Stimulated activated CD4-positive, alpha-beta T cell treated with anti-CD3 and anti-CD28 coated beads, Interleukin-1b, Interleukin-23, amount 100 ng/mL, for 4 hours (primary cell): Measurements from ENCODE around the gene FAM13C.

Source experiments
- DNase-seq, 2 donors: peaks; one replicate each; pipeline ENCODE4 v3.0.0-alpha.2; 2020; ENCODE audit warnings: low read depth in 2 of 2

Gene FAM13C

DNA sequence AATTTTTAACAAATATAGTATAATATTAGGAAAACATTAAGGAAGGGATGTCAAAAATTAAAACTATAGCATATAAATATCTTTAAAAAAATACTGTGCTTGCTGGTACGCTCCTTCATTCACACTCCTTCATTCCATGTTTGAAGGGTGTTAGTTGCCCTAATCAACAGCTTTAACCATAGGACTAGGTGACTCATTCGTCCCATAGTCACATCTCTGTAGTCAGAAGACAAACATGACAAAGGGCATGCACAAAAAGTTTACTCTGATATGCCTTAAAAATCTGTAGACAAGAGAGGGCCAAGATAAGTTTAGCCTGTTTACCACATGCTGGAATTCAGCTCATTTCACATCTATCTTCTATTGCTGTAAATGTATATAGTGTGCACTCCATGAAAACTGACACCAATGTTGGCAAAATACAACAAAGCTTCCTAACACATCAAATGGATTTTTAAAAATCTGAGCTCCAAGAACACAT is 646 bp downstream of the FAM13C start:
- DNase-seq, result no peak

DNA sequence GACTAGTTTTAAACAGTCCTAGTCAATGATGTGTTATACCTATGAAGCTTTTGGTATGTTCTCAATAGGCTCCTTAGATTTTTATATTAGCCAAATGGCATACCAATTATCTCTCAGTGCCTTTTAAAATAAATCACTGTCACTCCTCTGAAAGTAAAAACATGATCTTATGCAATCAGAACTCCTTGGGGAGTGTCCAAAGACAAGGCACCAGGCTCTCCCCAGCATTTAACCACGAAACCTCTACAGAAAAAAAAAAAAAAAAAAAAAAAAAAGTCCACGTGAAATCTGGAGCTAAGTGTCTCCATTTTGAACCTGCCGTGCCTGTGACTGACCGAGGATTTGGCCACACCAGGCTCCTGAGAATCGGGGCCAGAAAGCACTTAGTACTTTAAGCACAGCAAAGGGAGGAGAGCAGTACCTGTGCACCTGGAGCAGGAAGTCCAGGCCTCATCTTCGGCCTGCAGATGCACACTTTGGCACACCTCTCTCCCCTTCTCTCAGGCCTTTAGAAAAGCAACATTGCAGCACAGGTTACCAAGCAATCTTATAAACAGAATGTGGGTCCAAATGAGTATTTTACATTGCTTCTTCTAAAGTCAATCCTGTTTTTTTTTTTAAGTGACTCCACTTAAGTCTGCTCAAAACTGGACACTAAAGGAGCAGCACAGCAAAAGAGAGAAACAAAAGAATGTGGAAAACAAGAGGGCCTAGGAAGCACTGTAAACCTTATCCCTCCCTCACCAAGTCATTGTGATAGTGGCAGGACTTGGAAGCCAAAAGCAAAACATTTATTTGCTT is 1.5 kb downstream of the FAM13C start:
- no peak for DNase-seq

DNA sequence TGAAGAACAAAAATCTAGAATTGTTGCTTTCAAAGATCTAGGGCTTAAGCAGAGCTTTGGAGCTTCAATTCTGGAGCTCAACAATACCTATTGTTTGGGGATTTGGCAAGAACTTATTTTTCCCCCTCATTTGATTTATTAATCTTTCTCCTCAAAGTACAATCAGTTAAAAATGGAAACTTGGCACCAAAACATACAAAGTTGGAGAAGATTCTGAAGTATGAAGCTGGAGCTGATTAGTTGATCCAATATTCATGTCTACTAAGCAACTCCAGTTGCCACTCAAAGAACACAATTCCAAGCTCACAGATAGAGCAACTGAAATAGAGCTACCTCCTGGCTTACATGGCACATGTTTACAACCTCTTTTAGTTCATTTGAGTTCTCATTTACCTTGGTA is 3.8 kb downstream of the FAM13C start:
- no peak for DNase-seq

DNA sequence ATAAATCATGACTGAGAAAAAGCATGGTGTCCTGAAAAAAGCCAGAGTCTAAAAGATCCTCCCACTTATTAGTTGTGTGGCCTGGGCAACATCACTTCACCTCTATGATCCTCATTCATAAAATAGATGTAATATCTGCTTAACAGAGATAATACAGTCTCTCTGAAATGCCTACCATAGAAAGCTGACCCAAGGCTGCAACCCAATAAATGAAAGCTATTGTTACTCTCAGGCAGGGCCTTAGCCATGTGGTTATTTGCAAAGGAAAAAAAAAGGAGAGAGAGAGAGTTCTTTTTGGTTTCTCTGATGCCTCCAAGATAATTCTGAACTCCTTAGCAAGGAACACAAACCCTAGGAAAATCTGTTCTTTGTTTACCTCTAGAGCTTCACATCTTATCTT is 7.9 kb downstream of the FAM13C start:
- DNase-seq, result no peak

DNA sequence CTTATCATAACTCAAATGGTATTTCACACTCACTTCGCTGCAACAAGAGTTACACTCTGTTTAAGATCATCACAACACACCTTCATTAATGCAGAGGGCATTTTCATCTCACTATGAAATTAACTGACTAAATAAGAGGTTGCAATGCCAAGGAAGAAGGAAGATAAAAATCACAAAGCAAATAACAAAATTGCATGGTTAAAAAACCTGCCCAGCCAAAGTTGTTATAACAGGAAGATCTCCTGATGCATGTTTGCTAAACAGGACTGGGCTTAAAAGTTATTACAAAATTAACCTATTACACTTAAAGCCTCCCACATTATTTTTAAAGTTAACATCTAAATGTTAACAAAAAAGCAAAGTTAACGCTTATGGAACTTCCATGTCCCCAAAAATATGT is 11.8 kb downstream of the FAM13C start:
- DNase-seq, result no peak

DNA sequence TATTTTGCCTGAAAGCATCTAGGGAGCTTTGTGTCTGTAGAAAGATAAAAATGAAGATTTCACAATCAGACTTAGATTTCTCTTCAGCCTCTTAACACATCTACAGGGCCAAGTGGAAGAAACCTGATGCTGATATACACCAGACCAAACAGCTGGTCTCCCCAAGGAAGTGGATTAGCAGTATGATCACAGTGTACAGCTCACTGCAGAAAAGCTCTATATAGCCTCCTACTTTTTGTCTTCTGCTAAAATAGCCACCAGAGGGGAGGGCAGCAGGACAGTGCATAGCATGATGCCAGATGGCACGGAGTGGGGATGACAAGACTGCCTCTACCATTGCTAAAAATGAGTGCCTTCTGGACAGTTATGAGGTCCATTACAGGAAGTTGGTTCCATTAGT is 16.0 kb downstream of the FAM13C start:
- no peak for DNase-seq

DNA sequence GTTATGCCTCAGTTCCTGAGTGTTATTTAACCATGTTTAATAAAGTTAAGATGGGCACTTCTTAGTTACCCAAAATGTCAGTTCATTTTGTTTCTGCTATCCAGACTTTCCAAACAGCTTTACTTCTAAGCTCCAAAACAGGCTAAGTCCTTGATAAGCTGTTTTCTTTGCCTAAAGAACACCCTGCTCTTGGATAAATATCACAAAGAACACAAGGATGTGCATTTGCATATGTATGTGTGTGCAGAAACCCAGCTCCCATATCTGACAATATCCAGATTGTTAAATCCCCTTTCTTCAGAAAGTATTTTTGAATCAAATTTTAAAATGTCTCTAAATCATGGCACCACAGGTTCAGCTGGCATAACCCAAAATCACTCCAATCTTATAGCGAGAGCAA is 19.6 kb downstream of the FAM13C start:
- DNase-seq, result no peak

DNA sequence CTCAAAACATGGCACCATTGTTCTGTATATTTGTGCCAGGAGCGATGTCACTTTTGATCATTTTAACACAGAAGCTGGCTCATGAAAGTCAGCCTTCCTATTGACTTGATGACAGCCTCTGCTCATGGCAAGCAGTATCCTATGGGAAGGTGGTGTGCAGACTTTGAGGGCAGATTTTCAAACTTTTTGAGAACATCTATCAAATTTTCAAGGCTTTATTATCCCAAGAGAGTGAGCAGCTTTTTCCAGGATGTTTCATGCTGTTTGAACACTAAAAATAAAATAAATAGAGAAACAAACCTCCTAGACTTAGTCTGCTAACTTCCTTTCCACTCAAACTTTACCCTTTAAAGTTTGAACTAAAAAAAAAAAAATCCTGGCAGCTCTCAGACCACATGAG is 20.3 kb downstream of the FAM13C start:
- no peak for DNase-seq

DNA sequence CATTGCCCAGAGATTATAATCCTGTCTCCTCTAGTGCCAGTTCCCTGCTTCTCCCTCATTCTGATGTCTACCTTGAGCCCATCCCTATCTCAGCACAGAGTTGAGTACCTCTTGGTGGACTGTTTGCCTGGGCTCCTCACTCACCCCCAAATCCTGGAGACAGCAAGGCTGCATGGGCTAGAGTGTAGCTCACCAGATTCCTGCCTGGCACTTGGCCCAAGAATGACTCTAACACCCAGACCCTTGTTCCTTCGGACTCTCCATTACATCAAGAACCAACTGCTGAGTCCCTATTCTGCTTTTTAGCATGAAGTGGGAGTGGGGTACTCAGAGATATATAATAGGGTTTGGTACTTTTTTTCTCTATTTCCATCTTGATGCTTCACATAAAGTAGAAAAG is 22.1 kb downstream of the FAM13C start:
- DNase-seq, result no peak

DNA sequence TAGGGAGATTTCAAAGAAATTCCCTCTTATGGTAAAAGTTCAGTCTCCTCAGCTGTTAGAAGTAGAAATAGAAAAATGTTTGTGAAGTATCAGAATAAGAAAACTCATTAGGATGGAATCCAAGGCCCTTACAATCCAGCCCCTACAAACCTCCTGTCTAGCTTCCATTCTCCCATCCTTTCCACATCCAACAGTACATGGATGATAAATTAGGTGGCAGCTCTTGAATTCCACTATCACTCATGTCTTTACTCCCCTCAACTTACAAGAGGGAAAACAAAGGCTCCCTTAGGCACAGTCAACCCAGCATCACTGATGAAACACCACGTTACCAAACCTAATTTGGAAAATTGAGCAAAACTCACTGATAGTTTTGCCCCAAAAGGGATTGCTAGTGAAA is 23.0 kb downstream of the FAM13C start:
- no peak for DNase-seq

DNA sequence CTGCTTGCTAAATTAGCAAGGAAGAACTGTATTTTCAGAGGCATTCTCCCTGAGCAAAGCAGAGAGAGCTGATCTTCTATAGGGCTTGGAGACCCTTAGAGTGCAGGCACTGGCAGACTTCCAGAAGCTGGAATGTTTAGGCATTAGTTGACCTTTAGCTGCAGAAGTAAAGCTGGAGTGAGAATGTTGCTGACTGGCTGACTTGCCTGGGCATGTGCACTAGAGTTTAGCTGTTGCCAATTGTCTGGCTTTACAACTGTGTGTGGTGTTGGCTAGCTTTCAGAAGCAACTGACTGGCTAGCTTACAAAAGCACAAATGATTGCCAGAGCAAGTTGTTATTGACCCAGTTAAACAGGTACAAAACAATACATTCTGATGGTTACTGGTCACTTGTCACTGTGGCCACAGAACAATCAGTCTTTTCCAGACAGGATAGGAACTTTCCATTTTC is 25.1 kb downstream of the FAM13C start:
- DNase-seq, result no peak

DNA sequence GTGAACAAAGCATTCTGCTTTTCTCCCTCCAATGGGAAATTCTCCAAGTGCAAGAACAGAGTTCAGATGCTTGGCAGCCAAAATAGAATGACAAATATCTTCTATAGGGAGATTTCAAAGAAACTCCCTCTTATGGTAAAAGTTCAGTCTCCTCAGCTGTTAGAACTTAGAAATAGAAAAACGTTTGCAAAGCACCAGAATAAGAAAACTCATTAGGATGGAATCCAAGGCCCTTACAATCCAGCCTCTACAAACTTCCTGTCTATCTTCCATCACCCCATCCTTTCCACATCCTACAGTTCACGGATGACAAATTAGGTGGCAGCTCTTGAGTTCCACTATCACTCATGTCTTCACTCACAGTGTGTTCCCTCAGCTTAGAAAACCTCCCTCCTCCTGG is 25.7 kb downstream of the FAM13C start:
- DNase-seq, result no peak

DNA sequence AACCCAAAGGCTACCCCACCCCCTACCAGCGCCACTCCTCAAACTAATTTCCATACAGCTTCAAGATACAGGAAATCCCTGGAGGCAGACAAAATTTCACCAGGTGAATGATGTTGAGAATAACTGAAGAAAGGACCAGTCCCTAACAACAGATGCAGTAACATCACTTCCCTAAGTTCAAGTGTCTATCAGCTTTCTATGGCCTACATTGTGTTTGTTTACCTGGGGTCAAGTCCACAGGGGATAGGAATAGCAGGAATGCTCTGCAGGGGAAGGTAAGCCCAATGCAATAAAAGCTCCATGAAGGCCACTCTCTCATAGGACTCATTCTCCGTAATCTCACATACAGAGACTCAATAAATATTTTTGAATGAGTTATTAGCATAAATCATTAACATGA is 26.9 kb downstream of the FAM13C start:
- DNase-seq, result no peak

DNA sequence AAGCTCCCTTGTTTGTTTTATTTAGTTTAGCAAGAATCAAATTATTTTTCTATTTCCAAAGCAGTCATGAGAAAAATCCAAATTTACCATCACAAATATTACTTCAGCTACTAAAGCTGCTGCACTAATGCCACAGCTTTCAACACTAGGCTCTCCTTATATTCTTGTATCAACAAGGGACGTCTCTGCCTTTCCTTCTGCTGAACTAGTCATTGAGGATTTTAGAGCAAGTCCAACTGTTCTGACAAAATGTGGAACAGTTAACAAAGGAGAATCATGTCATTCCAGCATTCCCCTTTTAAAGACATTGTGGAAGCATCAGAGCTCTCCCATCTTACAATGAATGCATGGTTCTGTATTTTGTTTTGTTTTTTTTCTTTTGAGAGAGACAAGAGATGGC is 28.6 kb downstream of the FAM13C start:
- no peak for DNase-seq

DNA sequence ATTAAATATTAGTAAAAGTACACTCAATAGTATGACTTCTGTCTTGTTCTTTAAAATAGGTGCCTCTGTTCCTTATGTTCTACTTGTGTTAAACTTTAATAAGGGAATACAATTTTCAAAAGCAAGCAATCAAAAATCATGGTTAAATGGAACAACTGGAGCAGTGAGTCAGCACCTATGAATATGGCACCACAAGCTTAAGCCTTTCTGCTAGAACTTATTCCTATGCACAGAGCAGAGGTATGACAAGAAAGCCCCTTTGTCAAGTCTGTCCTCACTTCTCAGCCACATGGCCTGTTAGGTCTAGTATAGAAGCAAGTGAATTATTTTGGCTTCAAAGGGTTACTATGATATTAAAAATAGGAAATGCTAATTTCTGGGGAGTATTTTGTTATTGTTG is 29.8 kb downstream of the FAM13C start:
- no peak for DNase-seq

DNA sequence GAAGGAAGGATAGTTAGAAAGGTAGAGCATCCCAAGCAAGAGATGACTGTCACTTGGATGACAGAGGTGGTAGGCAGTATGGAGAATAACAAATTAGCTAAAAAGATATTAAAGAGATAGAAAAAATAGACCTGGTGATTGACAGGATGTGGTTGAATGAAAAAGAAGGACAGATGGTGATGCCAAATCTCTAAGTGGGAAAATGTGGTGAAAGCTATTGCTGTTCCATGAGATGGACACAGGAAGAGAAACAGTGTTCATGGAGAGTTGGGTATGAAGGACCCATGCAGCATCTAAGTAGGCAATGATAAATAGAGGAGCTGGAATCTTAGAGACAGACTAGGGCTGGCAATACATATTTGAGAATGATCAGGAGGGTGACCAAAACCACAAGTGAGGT is 30.7 kb downstream of the FAM13C start:
- DNase-seq, result no peak

DNA sequence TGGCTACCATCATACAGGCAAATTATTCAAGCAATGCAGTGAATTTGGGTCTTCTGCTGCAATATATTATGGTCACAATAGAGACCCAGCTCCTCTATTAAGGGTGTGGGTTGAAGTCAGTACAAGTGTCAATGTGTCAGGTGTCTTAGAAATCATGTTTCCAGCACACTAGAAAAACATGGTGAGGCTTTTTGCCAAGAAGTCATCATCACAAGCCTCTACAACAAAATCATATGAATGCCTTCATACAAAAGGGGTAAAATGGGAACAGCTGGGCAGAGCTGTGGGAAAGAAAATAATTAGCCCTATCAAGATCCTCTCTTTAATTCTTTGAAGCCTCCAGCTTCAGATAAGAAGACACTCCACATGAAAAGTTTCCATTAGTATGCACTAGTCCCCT is 37.2 kb downstream of the FAM13C start:
- no peak for DNase-seq

DNA sequence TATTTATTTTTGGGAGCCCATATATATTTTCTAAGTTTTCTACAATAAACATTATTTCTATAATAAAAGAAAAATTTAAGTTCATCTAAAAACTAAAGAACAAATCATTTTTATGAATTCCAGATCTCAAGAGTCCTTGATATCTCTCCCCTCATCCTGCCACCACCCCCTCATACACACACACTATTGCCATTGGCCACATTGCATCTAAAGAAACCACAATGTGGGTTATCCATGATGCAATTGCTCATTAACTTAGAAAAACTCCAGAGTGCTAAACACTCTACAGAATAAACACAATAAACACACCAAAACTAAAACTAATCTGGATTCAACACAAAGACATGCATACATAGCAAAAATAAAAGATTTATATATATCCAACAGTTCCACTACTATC is 37.8 kb downstream of the FAM13C start:
- DNase-seq, result no peak

DNA sequence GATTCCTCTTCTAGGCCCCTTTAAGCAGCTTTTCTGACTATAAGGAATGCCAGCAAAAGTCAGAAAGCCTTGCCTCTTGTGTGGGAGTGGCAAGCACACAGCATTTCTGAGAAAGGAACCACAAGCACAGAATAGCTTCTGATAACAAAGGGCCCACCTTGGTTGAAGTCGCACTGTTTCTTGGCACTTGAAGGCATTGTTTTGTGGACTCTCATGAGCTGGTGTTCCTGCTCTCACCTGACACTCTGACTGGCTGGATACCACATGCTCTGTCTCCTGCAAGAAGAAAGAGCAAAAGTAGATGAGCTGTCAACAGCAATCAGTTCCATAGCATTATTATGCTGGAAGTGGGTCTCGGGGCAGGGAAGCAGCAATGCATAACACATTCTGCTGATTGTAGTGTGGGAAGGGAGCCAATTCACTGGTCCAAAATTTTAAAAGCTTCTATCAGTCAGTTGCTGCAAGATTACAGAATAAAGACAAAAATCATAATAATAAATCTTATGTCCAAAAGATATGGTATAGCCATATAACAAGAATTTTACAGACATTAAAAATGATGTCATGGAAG is 38.4 kb downstream of the FAM13C start:
- no peak for DNase-seq

DNA sequence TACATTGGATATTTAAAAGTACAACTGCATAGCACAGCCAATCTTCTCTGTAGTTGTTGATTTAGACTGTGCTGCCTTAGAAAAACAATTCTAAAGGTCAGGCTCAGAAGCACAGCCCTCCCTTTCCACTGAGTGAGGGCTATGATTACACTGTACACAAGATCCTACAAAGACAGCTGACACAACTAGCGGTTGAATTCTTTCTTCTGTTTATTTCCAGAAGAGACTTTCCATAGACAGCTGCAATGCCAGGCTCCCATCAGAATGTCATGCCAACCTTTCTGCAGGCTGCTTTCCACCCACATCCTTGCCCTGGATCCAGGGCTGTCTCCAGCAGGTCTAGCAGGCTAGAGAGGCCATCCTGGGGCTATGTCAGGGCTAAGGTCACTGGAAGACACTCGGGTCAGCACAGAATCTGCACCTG is 39.3 kb downstream of the FAM13C start:
- no peak for DNase-seq

DNA sequence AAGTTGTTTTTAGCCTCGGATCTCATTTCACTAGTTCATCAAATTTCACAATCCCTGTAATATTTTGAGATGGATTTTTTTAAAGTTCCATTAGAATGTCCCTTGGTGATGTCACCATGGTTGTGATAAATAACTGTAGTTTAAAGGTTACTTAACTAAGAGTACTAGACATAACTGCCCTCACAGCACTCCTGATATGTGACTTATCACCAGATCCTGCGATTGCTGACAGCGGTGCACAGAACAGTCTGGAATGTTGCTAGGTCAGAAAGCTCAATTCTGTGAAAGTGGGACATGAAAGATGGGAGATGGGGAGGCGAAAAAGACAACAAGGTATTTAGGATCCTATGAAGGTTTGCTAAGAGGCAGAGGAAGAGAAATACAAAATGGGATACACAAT is 40.2 kb downstream of the FAM13C start:
- DNase-seq, result no peak

DNA sequence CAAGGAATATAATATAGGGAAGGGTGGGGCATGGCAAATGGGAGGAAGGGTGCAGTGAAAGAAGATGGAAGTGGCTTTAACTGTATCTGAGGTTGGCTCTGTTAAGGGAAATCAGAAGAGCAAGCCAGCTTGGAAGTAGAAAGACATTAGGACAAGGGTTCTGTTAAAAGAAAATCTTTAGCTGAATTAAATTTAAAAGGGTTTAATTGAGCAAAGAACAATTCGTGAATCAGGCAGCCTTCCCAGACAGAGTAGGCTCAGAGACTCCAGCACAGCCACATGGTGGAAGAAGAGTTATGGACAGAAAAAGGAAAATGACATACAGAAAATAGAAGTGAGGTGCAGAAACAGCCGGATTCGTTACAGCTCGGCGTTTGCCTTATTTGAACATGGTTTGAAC is 42.0 kb downstream of the FAM13C start:
- no peak for DNase-seq

DNA sequence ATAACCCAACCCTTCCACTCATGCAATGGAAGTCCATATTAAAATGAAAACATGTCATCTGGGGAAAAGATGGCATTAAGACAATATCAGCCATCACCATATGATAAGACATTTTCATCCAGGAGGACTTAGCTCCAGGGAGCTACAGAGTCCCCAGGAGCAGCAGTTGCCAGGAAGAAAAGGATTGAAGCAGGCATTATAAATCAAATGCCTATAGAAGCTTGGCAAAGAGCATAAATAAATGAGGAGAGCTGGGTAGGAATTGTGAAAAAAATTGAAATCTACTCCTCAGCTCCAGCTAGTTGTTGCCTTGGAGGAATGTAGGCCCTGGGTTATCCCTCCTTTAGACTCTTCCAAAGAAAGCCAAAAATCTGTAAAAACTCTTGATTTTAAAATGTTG is 42.5 kb downstream of the FAM13C start:
- no peak for DNase-seq

DNA sequence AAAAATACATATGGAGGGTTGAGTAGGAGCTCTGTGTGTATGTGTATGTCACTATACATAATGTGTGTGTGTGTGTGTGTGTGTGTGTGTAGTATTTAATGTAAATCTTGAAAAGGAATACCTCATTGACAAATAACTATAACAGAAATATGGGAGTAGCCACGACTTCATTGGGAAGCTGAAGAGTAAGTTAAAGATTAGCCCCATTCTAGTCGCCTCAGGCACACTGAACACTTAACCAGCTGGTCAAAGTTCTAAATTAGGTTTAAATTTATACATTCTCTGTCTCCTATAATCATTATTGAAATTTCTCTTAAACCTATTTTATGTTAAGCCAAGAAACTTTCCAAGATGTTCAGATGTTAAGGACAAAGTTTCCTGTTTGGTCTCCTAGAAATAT is 45.3 kb downstream of the FAM13C start:
- DNase-seq, result no peak
